Karpas-422 (cell line): Measurements from ENCODE around the gene NFX1. TPM values are rescaled to one million over a fixed set of nuclear protein-coding genes. Genes with fewer than 3 reads are reported as not detected.
A peak's percentile ranks its signal among the peaks of the same experiment; 100 is the strongest.

Source experiments
- DNase-seq: peaks from one replicate; pipeline ENCODE4 v3.0.0-alpha.2; 2015
- H2AFZ ChIP-seq: fragments of 200-600 bp; sonication (generic); 2 replicates; pipeline ENCODE4 v1.6.1; 2014; ENCODE audit warnings: antibody characterized with exemption, low read length, mixed read lengths
- H3K27ac ChIP-seq: fragments of 200-600 bp; sonication (generic); 2 replicates; pipeline ENCODE4 v1.5.1; 2014; ENCODE audit warnings: mild to moderate bottlenecking, low read length, moderate library complexity
- H3K27me3 ChIP-seq: fragments of 200-600 bp; sonication (generic); 2 replicates; pipeline ENCODE4 v1.6.1; 2014; ENCODE audit warnings: low read length, mixed read lengths
- H3K36me3 ChIP-seq: fragments of 200-600 bp; sonication (generic); 2 replicates; pipeline ENCODE4 v1.6.1; 2014; ENCODE audit warnings: low read length, mixed read lengths; ENCODE audit not compliant: insufficient read depth
- H3K4me1 ChIP-seq: fragments of 200-600 bp; sonication (generic); 2 replicates; pipeline ENCODE4 v1.6.1; 2014; ENCODE audit warnings: mild to moderate bottlenecking, low read length, mixed read lengths
- H3K4me2 ChIP-seq: fragments of 200-600 bp; sonication (generic); 2 replicates; pipeline ENCODE4 v1.6.1; 2014; ENCODE audit warnings: low read length, low read depth, mild to moderate bottlenecking; ENCODE audit not compliant: poor library complexity, severe bottlenecking
- H3K4me3 ChIP-seq: fragments of 200-600 bp; sonication (generic); 2 replicates; pipeline ENCODE4 v1.5.1; 2014; ENCODE audit warnings: mild to moderate bottlenecking, antibody characterized with exemption, low read length, mixed read lengths
- H3K79me2 ChIP-seq: fragments of 200-600 bp; sonication (generic); 2 replicates; pipeline ENCODE4 v1.6.1; 2014; ENCODE audit warnings: mild to moderate bottlenecking, low read length, mixed read lengths
- H3K9ac ChIP-seq: fragments of 200-600 bp; sonication (generic); 2 replicates; pipeline ENCODE4 v1.6.0; 2014; ENCODE audit warnings: low read length
- H3K9me2 ChIP-seq: fragments of 200-600 bp; sonication (generic), shearing (Covaris generic); replicated peaks from 2 replicates; pipeline ENCODE4 v1.6.0; 2014; ENCODE audit warnings: mild to moderate bottlenecking, low read length, moderate library complexity; ENCODE audit not compliant: insufficient read depth
- H3K9me3 ChIP-seq: fragments of 300-700, 200-600 bp; sonication (generic); 2 replicates; pipeline ENCODE4 v1.6.1; 2014; ENCODE audit warnings: low read length, mixed read lengths
- H4K20me1 ChIP-seq: fragments of 200-600 bp; sonication (generic); 2 replicates; pipeline ENCODE4 v1.6.1; 2014; ENCODE audit warnings: mild to moderate bottlenecking, antibody characterized with exemption, low read length, low read depth; ENCODE audit not compliant: insufficient read depth
- small RNA-seq: library from RNA; depleted of rRNA; stranded (forward); fragments of <200 nt; gene quantifications from one replicate; pipeline ENCODE3, GENCODE V24; 2014
- total RNA-seq: library from RNA; depleted of rRNA; stranded (reverse); fragments of >200 nt; shearing (Covaris generic); gene quantifications from 2 replicates; pipeline ENCODE4 v1.2.3, GENCODE V29; 2014; ENCODE audit warnings: low replicate concordance; rRNA removed

The NFX1 gene
- total RNA-seq, 1 experiment from 2014 or later, result 51.4 TPM

DNA sequence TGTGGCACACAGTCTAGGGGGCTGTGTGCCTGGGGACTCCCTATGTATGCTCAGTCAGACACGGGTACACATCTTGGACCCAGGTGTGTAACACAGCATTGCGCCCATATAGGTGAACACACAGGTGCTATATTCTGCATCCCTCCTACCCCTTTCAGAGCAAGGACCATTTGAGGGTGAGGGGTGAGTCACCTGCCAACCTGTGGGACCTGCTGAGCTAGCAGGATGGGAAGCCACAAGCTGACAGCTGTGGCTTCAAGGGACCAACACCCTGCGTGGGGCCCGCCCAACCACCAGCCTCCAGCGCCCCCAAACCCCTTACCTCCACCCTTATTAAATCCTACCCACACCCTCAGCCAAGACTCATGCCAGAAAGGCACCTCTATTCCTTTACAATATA lies 126.7 kb downstream of the NFX1 start:
- Histone ChIP-seq H3K27me3 (no peaks in the 10 kb centered on the region), H3K9me3 (no peaks in the 10 kb centered on the region), H3K4me2 (no peak overlapping the region), H3K4me1 (peaks cover 3% of the 10 kb centered on the region), H4K20me1 (no peaks in the 10 kb centered on the region), H3K27ac (no peak overlapping the region), H2AFZ (no peak overlapping the region), H3K36me3 (no peaks in the 10 kb centered on the region), H3K9me2 (no peaks in the 10 kb centered on the region), H3K9ac (no peak overlapping the region), H3K4me3 (no peak overlapping the region), H3K79me2 (no peaks in the 10 kb centered on the region)
- DNase-seq, result no peak

DNA sequence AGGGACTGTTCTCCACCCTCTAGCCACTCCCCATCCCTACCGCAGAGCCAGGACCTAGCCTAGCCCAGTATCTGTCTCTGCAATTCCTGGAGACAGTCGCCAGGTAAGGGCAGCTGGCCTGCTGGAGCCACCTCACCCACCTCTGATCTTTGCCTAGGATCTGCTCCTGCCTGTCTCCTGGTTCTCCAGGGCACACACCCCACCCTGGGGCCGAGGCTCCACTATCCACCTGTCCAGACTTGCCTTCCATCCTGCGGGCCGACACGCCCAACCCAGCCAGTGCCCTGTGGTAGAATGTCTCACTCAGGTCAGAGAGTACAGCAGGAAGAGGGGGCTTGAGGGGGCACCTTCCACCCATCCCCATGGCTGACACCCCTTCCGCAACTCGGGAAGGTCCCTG lies 127.8 kb downstream of the NFX1 start:
- Histone ChIP-seq H3K27me3 (no peaks in the 10 kb centered on the region), H3K4me1 (peaks cover 3% of the 10 kb centered on the region), H3K9ac (no peak overlapping the region), H3K79me2 (no peaks in the 10 kb centered on the region), H3K4me3 (no peak overlapping the region), H3K9me3 (no peaks in the 10 kb centered on the region), H3K36me3 (no peaks in the 10 kb centered on the region), H3K9me2 (no peaks in the 10 kb centered on the region), H4K20me1 (no peaks in the 10 kb centered on the region), H3K27ac (no peak overlapping the region), H2AFZ (no peak overlapping the region), H3K4me2 (no peak overlapping the region)
- peak; percentile 24 for DNase-seq

GRCh38 chr9:33419708-33420303 lies 129.5 kb downstream of the NFX1 start:
- no peaks in the 10 kb centered on the region for H3K36me3 ChIP-seq
- H3K4me3 ChIP-seq, result no peak overlapping the region
- H3K27me3 ChIP-seq, result no peaks in the 10 kb centered on the region
- no peak overlapping the region for H2AFZ ChIP-seq
- no peaks in the 10 kb centered on the region for H3K9me3 ChIP-seq
- H3K4me2 ChIP-seq, result no peak overlapping the region
- H3K4me1 ChIP-seq, result peaks cover 3% of the 10 kb centered on the region
- no peaks in the 10 kb centered on the region for H4K20me1 ChIP-seq
- no peaks in the 10 kb centered on the region for H3K79me2 ChIP-seq
- no peak for DNase-seq
- no peak overlapping the region for H3K9ac ChIP-seq
- H3K27ac ChIP-seq, result no peak overlapping the region
- no peaks in the 10 kb centered on the region for H3K9me2 ChIP-seq

Small RNA genes lying within 50 kb of the gene (small RNA-seq; reads per million reads assigned to genes)
- not detected for gene RF00019

Other genes with a start within 250 kb of the NFX1 start
- gene SMU1, start 213.8 kb upstream of the NFX1 start, total RNA-seq, result 12.2 and 18.4 TPM in 2 replicates
- gene B4GALT1, start 123.2 kb upstream of the NFX1 start, total RNA-seq, result 4.0 and 6.9 TPM in 2 replicates
- gene SPINK4, start 50.3 kb upstream of the NFX1 start, total RNA-seq, result not detected in 2 replicates
- 55.6 and 111 TPM in 2 replicates for gene BAG1, start 25.8 kb upstream of the NFX1 start, total RNA-seq
- 53.4 and 57.1 TPM in 2 replicates for gene CHMP5, start 25.5 kb upstream of the NFX1 start, total RNA-seq
- gene AQP7, start 112.1 kb downstream of the NFX1 start, total RNA-seq, result not detected in 2 replicates
- not detected in 2 replicates for gene AQP3, start 157.1 kb downstream of the NFX1 start, total RNA-seq
- gene NOL6, start 183.4 kb downstream of the NFX1 start, total RNA-seq, result 18.6 and 19.7 TPM in 2 replicates
- not detected in 2 replicates for gene ANKRD18B, start 233.7 kb downstream of the NFX1 start, total RNA-seq